Islet precursor cell (in vitro differentiated cells): Measurements from ENCODE around the gene PLXNA4.

Source experiments
- DNase-seq: peaks from one replicate; pipeline ENCODE4 v3.0.0-alpha.2; 2018

Gene PLXNA4

DNA sequence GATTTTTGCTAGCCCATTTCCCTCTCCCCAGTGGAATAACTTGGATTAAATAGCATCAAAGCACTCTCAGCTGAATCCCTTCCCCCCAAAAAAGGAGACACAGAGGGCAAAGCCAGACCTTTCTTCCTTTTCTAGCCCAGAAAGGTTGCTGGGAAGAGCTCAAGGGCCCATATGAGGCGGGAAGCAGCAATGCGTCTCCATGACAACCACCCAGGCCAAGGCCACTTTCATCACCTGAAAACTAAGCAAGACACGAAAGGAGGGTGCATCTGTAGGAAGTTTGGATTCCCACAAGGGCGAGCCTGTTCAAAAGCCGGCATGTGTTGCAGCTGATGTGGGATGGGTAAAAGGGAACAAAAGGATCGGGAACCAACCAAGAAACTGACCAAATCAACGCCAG is 229.1 kb downstream of the PLXNA4 start:
- DNase-seq: no peak

GRCh38 chr7:132345543-132346129 is 230.6 kb downstream of the PLXNA4 start:
- DNase-seq: no peak

- DNase-seq: no peak
Measured at GRCh38 chr7:132345030-132345429, 231.2 kb downstream of the PLXNA4 start.

- DNase-seq: no peak
Measured at GRCh38 chr7:132343199-132343598, 233.1 kb downstream of the PLXNA4 start.

- DNase-seq: no peak
Measured at GRCh38 chr7:132337450-132338080, 238.7 kb downstream of the PLXNA4 start.

DNA sequence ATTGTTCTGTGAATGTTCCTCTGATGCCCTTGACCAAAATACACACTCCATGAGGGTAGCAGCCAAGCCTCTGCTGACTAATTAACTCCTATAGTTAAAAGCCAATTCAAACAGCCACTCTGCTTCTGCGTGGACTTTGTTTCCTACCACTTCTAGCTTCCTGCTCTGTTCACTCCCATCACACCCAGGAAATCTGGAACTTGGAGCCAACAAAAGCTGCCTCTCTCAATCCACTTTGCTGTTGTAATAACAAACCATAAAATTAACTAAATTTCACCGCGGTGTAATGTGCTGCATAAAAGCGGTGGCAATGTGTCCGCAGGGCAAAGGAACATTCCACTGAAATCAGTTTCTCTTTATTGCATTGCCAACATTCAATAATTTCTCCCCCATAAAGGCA is 239.5 kb downstream of the PLXNA4 start:
- no peak for DNase-seq

- DNase-seq: no peak
Measured at GRCh38 chr7:132333301-132333700, 243.0 kb downstream of the PLXNA4 start.

DNA sequence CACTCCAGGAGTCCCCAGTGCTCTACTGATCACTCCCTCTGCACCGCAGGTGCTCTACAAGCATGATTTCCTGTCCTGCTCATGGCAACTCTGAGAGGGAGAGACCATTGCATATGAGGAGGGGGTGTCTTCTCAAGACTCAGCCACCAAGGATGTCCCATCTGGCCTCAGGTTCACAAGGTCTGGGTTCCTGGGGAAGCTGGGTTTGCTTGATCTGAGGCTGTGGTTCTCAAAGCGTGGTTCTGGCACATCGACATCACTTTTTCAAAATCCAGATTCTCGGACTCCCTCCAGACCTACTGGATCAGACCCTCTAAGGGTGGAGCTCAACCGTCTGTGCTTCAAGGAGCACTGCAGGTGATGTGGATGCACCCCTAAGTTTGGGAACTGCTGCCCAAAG is 247.5 kb downstream of the PLXNA4 start:
- DNase-seq: no peak

GRCh38 chr7:132328047-132328620 is 248.1 kb downstream of the PLXNA4 start:
- peak; percentile 81 for DNase-seq

DNA sequence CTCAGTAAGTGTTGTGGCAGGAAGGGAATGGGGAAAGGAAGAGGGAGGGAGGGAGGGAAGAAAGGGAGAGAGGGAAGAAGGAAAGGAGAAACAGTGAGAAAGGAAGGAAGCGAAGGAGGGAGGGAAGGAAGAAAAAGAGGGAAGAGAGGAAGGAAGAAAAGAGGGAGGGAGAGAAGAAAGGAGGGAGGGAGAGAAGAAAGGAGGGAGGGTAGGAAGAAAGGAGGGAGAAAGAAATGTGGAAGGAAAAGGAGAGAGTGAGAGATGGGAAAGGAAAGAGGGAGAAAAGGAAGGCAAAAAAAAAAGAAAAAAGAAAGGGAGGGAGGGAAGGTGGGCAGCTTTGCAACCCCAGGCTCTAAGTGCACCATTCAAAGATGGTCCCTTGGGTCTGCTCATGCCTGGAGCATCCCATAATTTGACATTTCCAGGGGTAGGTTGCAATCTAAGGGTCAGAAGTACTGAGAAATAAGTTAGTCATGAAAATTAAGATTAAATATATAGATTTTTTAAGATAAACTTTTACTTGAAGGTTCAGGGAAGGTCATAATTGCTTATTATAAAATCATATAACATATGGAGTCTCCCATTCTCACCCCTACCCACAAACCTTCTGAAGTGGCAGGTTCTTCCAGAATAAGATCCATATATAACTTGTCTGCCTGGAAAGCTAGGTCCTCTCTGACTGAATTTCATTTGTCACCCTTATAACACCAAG is 249.2 kb downstream of the PLXNA4 start:
- no peak for DNase-seq

DNA sequence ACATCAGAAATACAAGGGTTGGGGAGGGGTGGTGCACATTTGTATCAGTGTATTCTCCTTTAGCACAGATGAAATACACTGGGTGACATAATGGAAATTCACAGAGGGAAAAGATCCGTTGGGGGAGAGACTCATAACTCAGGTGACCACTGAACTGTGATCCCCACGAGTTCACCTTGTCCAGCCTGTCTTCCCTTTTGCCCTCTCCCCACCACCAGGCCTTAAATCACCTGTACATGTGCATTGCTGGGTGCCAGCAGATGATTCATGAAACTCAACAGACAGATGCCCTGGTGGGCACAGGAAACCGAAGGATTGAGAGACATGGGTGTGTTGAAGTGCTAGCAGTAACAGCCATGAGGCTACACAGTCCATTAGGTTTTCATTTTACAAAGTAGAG is 253.3 kb downstream of the PLXNA4 start:
- no peak for DNase-seq

DNA sequence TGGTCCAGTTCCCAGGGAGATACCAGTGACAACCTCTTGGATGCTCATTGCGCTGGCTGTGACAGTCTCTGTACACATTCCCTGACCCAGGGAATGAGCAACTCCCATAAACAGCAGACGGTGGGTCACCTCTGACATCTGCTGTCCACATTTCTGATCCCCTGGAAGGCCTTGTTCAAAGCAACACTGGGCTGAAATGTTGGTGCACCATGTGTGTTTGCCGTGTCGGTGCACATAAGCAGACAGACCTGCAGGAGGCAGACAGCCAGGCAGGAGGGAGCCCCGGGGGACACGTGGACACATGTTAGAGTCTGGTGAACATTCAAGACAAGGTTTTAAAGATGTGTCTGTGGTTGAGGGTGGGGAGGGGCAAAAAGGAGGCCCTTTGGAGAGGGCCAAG is 254.9 kb downstream of the PLXNA4 start:
- no peak for DNase-seq

GRCh38 chr7:132319481-132319880 is 256.8 kb downstream of the PLXNA4 start:
- no peak for DNase-seq

DNA sequence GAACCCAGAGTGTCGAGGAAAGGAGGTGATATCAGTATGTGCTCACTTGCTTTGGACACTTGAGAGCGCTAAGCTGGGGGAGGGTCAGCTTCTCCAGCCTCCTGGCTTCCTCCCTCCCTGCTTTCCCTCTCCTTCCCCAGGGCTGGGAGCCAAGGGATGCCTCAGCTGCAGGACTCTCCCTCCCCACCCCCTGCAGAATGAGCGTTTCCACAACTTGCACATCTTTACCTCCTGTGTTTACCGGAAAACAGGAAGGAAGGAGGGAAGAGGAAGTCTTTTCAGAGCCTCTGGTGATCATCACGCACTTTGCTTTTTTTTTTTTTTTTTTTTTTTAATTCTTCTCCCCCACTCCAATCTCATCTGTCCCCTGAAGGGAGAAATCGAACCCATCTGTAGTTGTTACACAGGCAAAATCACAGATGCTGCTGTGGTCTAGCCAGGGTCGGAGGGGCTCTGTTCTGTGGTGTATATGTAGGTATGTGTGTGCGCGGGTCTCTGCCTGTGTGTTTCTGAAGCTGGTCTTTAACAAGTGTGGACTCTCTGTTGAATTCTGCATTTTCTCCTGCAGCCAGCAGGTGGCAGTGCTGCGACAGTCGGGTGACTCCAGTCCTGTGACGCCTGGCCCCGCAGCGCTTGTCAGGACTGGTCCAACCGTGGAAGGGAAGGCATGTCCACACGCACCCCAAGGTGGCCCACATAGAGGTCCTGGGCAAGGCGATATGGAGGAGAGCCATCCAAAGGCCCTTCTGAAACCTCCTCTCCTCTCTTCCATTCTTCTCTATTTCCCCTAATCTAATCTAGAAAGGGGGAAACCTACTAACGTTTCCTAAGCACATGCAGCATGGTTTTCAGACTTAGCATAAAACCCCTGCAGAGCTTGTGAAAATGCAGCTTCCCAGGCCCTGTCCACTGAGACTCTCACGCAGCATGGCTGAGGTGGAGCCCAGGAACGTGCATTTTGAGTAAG is 257.6 kb downstream of the PLXNA4 start:
- DNase-seq: peak; percentile 91

DNA sequence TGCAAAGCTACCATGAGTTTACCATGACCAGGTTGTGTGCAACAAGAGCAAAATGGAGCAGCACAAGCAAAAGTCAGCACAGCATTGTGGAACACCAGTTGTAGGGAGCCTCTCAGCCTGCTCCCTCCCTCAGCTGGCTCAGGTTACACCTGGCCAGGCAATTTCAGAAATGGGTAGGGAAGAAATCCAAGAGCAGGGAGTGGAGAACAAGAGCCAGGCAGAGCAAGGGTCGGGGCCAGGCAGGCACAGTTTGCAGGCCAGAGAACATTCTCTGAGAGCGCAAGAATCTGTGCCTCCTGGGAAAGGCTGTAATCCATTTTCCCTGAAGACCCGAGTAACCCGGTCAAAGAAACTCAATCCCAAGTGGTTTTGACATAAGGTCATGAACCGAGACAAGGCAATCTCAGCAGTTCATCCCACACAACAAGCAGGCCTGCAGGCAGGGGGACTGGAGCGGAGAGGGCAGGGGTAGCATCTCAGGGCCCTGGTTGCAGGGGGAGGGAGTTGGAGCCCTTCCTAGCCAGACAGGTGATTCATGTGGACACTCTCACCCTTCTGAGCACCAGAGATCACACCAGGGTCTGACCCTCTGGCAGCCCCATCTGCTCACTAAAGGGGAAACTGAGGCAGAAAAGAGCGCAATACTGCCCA is 258.4 kb downstream of the PLXNA4 start:
- DNase-seq: no peak

- no peak for DNase-seq
Measured at GRCh38 chr7:132312531-132313055, 263.7 kb downstream of the PLXNA4 start.

DNA sequence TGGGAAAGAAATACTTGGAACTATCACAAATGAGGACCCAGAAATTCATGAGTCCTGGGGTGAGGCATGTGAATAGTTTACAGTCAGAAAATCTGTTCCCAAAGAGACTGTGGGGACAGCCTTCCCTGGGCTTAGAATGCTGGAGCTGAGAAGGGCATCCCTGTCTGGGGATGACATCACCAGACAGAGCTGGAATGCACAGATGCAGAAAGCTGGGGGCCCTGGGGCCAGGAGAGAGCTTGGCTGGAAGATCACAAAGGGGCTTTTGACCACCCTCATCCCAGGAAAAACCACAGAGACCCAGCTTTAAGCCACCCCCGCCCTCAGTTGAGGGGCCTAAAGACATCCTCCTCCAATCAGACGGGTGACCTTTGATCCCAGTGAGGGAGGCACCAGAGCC is 264.5 kb downstream of the PLXNA4 start:
- peak; percentile 97 for DNase-seq

DNA sequence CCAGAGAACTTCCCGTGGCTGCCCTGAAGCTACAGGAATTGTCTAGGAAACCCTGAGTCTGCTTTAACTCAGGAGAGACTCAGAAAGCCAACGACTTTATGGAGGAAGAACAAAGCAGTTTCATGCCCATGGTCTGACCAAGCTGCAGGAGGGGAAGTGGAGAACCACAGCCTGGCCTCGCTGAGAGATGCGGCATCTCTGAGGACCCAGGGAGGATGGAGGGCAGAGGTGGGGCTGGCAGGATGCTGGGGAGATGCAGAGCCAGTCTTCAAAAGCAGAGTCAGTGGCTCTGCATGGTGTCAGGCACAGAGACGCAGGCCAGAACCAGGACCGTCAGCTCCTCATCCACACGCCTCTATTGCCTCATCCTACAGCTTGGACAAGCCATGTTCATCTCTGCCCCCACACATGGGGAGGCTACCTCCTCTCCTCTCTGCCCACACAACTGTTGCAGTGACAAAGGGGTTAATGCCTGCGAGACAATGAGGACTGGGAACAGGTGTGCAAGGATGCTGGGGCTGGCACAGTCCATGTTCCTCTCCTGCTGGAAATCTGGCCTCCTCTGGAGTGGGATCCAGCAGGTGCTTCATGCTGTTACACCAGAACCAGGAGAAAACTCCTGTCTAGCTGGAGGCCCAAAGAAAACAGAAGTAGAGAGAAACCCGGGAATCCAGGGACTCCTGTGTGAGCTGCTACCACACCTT is 267.0 kb downstream of the PLXNA4 start:
- DNase-seq: no peak

DNA sequence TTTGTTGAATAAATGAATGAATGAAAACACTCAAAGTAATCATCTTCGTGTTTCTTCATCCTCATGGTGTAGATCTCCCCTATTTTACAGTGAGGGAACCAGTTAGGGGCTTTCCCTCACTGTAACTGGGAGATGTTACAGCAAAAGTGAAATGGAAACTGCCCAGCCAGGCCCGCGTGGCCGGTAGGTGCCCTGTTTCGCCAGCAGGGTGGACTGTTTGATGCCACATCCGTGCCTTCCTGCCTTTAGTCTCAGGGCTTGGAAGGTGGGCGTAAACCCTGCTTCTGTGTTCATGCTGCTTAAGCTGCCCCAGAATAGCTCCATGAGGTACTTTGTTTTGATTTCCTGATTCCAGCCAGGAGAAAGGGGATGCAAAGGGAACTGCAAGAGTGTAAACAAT is 268.8 kb downstream of the PLXNA4 start:
- DNase-seq: no peak

GRCh38 chr7:132300599-132301277 is 275.5 kb downstream of the PLXNA4 start:
- DNase-seq: no peak

DNA sequence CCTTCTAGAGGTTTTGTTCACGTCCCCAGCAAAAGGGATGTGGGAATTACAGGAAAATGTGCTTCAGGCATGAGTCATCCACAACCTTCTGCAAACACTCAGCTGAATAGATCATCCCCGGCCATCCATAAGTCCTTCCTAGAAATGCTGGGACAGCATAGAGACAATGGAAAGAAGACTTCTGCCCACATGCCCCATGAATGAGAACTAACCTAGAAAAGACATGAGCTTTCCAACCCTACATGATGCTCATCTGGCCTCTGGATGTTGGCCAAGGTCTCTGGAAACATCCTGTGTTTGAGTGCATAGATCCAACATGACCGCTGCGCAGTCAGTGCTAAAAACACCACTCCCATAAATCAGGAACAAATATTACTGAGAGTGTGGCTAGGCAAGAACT is 277.5 kb downstream of the PLXNA4 start:
- DNase-seq: no peak
